Measurements from ENCODE around the gene NUSAP1. TPM values are rescaled to one million over a fixed set of nuclear protein-coding genes. Genes with fewer than 3 reads are reported as not detected.
"Not testable (repeated sequence)": the region's sequence is repeated elsewhere in the genome, so short reads cannot be mapped to it uniquely, and the experiment has no call there.

The NUSAP1 gene
- total RNA-seq, 1 donor = 10.0 TPM

GRCh38 chr15:41416742-41417417 is 84.2 kb downstream of the NUSAP1 start, which contains the start of gene RTF1:
Gene RTF1, plus strand, starts transcription at chr15:41417095. Its CDS starts 21 bp downstream, at chr15:41417116.
- H3K4me3 ChIP-seq (ENCODE audit: low read length) = peak within 1 kb of the TSS; percentile 95
- no peaks in the 10 kb centered on the region for H3K9me3 ChIP-seq (ENCODE audit: low read depth, low read length)
- peaks cover 28% of the 10 kb centered on the region for H3K4me1 ChIP-seq (ENCODE audit: insufficient read depth, low read length)
- H3K27me3 ChIP-seq (ENCODE audit: insufficient read depth, low read length) = no peaks in the 10 kb centered on the region

GRCh38 chr15:41417418-41418195 is 84.9 kb downstream of the NUSAP1 start:
- Histone ChIP-seq H3K4me1 (ENCODE audit: insufficient read depth, low read length) (peaks cover 28% of the 10 kb centered on the region), H3K27me3 (ENCODE audit: insufficient read depth, low read length) (no peaks in the 10 kb centered on the region), H3K4me3 (ENCODE audit: low read length) (peak overlapping the region; percentile 95), H3K9me3 (ENCODE audit: low read depth, low read length) (no peaks in the 10 kb centered on the region)

- Histone ChIP-seq H3K9me3 (ENCODE audit: low read depth, low read length) (no peaks in the 10 kb centered on the region), H3K4me1 (ENCODE audit: insufficient read depth, low read length) (peaks cover 12% of the 10 kb centered on the region), H3K4me3 (ENCODE audit: low read length) (no peak overlapping the region), H3K27me3 (ENCODE audit: insufficient read depth, low read length) (no peaks in the 10 kb centered on the region)
Measured at GRCh38 chr15:41423979-41424659, 91.4 kb downstream of the NUSAP1 start.

- Histone ChIP-seq H3K27me3 (ENCODE audit: insufficient read depth, low read length) (no peaks in the 10 kb centered on the region), H3K9me3 (ENCODE audit: low read depth, low read length) (no peaks in the 10 kb centered on the region), H3K4me3 (ENCODE audit: low read length) (no peak overlapping the region), H3K4me1 (ENCODE audit: insufficient read depth, low read length) (peaks cover 17% of the 10 kb centered on the region)
Measured at GRCh38 chr15:41424809-41425208, 92.1 kb downstream of the NUSAP1 start.

GRCh38 chr15:41425907-41426306 is 93.2 kb downstream of the NUSAP1 start:
- not testable (repeated sequence) for H3K27me3 ChIP-seq (ENCODE audit: insufficient read depth, low read length); H3K9me3 ChIP-seq (ENCODE audit: low read depth, low read length); H3K4me3 ChIP-seq (ENCODE audit: low read length)
- peaks cover 17% of the 10 kb centered on the region for H3K4me1 ChIP-seq (ENCODE audit: insufficient read depth, low read length)

GRCh38 chr15:41429003-41429890 is 96.6 kb downstream of the NUSAP1 start:
- no peak overlapping the region for H3K4me3 ChIP-seq (ENCODE audit: low read length)
- no peaks in the 10 kb centered on the region for H3K9me3 ChIP-seq (ENCODE audit: low read depth, low read length)
- peaks cover 11% of the 10 kb centered on the region for H3K4me1 ChIP-seq (ENCODE audit: insufficient read depth, low read length)
- no peaks in the 10 kb centered on the region for H3K27me3 ChIP-seq (ENCODE audit: insufficient read depth, low read length)

Other genes with a start within 250 kb of the NUSAP1 start
- 27.3 TPM for gene INO80, start 216.6 kb upstream of the NUSAP1 start, total RNA-seq
- not detected for gene EXD1, start 102.1 kb upstream of the NUSAP1 start, total RNA-seq
- 76.6 TPM for gene CHP1, start 101.6 kb upstream of the NUSAP1 start, total RNA-seq
- 0.21 TPM for gene OIP5, start 290 bp upstream of the NUSAP1 start, total RNA-seq
- gene NDUFAF1, start 69.6 kb downstream of the NUSAP1 start, total RNA-seq = 4.8 TPM
- 40.5 TPM for gene RTF1, start 84.2 kb downstream of the NUSAP1 start, total RNA-seq
- gene ITPKA, start 161.0 kb downstream of the NUSAP1 start, total RNA-seq = 0.10 TPM
- gene LTK, start 180.9 kb downstream of the NUSAP1 start, total RNA-seq = 1.6 TPM
- gene RPAP1, start 211.4 kb downstream of the NUSAP1 start, total RNA-seq = 9.9 TPM
- 0.21 TPM for gene TYRO3, start 226.3 kb downstream of the NUSAP1 start, total RNA-seq